ENCODE measurements around the gene LINS1. TPM values are rescaled to one million over a fixed set of nuclear protein-coding genes. Genes with fewer than 3 reads are reported as not detected.

LINS1 gene
- total RNA-seq, 1 experiment from 2014 or later, result 17.3 TPM

GRCh38 chr15:100642213-100642949, 40.4 kb upstream of the LINS1 start:
- intact Hi-C loops (cut with micrococcal nuclease; ENCODE audit: unreplicated experiment), result no loop called here
- H3K4me3 ChIP-seq (ENCODE audit: low read depth, low read length, poor library complexity, severe bottlenecking), result no peak overlapping the region
- H3K27me3 ChIP-seq (replicated peaks; ENCODE audit: insufficient read depth, low read depth, low read length, poor library complexity), result no peaks in the 10 kb centered on the region
- BruUV-seq (replicated peaks), result no TSS peak
- H3K36me3 ChIP-seq (ENCODE audit: insufficient read depth, low read length, poor library complexity, severe bottlenecking), result no peaks in the 10 kb centered on the region
- CTCF ChIA-PET, result no interaction called here
- no peaks in the 10 kb centered on the region for H3K4me1 ChIP-seq (ENCODE audit: insufficient read depth, low read length, poor library complexity, severe bottlenecking)
- H3K27ac ChIP-seq (ENCODE audit: low read depth, low read length, poor library complexity, severe bottlenecking), result no peak overlapping the region
- TF ChIP-seq EZH2 (IDR thresholded peaks at IDR 0.05; ENCODE audit: borderline replicate concordance, low read depth, low read length, poor library complexity, severe bottlenecking) (no peak), CTCF (conservative IDR thresholded peaks at IDR 0.05; ENCODE audit: low read depth, low read length) (no peak)
- no peak for DNase-seq (ENCODE audit: low spot score)
- POLR2A ChIA-PET (ENCODE audit: low non-redundant PET), result no interaction called here
- H3K9me3 ChIP-seq (ENCODE audit: low read depth, low read length, poor library complexity, severe bottlenecking), result no peaks in the 10 kb centered on the region

- no peak overlapping the region for H3K27ac ChIP-seq (ENCODE audit: low read depth, low read length, poor library complexity, severe bottlenecking)
- ChIA-PET CTCF (no interaction called here), POLR2A (ENCODE audit: low non-redundant PET) (no interaction called here)
- DNase-seq (ENCODE audit: low spot score), result no peak
- H3K36me3 ChIP-seq (ENCODE audit: insufficient read depth, low read length, poor library complexity, severe bottlenecking), result no peaks in the 10 kb centered on the region
- no peaks in the 10 kb centered on the region for H3K9me3 ChIP-seq (ENCODE audit: low read depth, low read length, poor library complexity, severe bottlenecking)
- TF ChIP-seq EZH2 (IDR thresholded peaks at IDR 0.05; ENCODE audit: borderline replicate concordance, low read depth, low read length, poor library complexity, severe bottlenecking), result no peak
- TF ChIP-seq CTCF (conservative IDR thresholded peaks at IDR 0.05; ENCODE audit: low read depth, low read length), result no peak
- no peak overlapping the region for H3K4me3 ChIP-seq (ENCODE audit: low read depth, low read length, poor library complexity, severe bottlenecking)
- BruUV-seq (replicated peaks), result no TSS peak
- intact Hi-C loops (cut with micrococcal nuclease; ENCODE audit: unreplicated experiment), result loop anchor here (10.0 kb wide), 1 partner anchor 617 kb away; the partner anchor contains the start of gene CHSY1
- no peaks in the 10 kb centered on the region for H3K4me1 ChIP-seq (ENCODE audit: insufficient read depth, low read length, poor library complexity, severe bottlenecking)
- H3K27me3 ChIP-seq (replicated peaks; ENCODE audit: insufficient read depth, low read depth, low read length, poor library complexity), result no peaks in the 10 kb centered on the region
Measured at GRCh38 chr15:100638177-100638730, 36.3 kb upstream of the LINS1 start.

GRCh38 chr15:100635406-100636071, 33.6 kb upstream of the LINS1 start:
- intact Hi-C loops (cut with micrococcal nuclease; ENCODE audit: unreplicated experiment), result loop anchor here (10.0 kb wide), 1 partner anchor 619 kb away; the partner anchor contains the start of gene CHSY1
- POLR2A ChIA-PET (ENCODE audit: low non-redundant PET), result no interaction called here

More at GRCh38 chr15:100635406-100636071, 33.6 kb upstream of the LINS1 start:
- Histone ChIP-seq H3K4me3 (ENCODE audit: low read depth, low read length, poor library complexity, severe bottlenecking) (no peak overlapping the region), H3K27ac (ENCODE audit: low read depth, low read length, poor library complexity, severe bottlenecking) (no peak overlapping the region), H3K4me1 (ENCODE audit: insufficient read depth, low read length, poor library complexity, severe bottlenecking) (no peaks in the 10 kb centered on the region), H3K27me3 (replicated peaks; ENCODE audit: insufficient read depth, low read depth, low read length, poor library complexity) (no peaks in the 10 kb centered on the region), H3K9me3 (ENCODE audit: low read depth, low read length, poor library complexity, severe bottlenecking) (no peaks in the 10 kb centered on the region), H3K36me3 (ENCODE audit: insufficient read depth, low read length, poor library complexity, severe bottlenecking) (no peaks in the 10 kb centered on the region)
- TF ChIP-seq EZH2 (IDR thresholded peaks at IDR 0.05; ENCODE audit: borderline replicate concordance, low read depth, low read length, poor library complexity, severe bottlenecking), result no peak
- TF ChIP-seq CTCF (conservative IDR thresholded peaks at IDR 0.05; ENCODE audit: low read depth, low read length), result no peak
- no peak for DNase-seq (ENCODE audit: low spot score)
- BruUV-seq (replicated peaks), result no TSS peak
- CTCF ChIA-PET, result no interaction called here
